Activated CD8-positive, alpha-beta T cell treated with anti-CD3 and anti-CD28 coated beads, Interleukin-2, amount 10 ng/mL, durations not matched to agents 7 days and 5 days (primary cell): Measurements from ENCODE around the gene MEIS2. TPM values are rescaled to one million over a fixed set of nuclear protein-coding genes. Genes with fewer than 3 reads are reported as not detected.

Experiments
- ATAC-seq: fragments of 150-1000 bp; cut with Tn5 transposase; one replicate; pipeline ENCODE4 v1.10.0; 2021; ENCODE audit warnings: moderate library complexity
- CTCF ChIA-PET: fragments of 350-600 bp; sonication (Branson Sonifier 250); formaldehyde crosslinking; loops from one replicate; lab custom pipeline; 2021; ENCODE audit warnings: antibody characterized with exemption; lab: Charles Lee
- POLR2A ChIA-PET: fragments of 350-600 bp; sonication (Branson Sonifier 250); formaldehyde crosslinking; loops from one replicate; lab custom pipeline; 2021; ENCODE audit warnings: antibody characterized with exemption; lab: Charles Lee
- DNase-seq: peaks from one replicate; pipeline ENCODE4 v3.0.0-alpha.2; 2020
- H3K27ac Mint-ChIP-seq: one replicate; pipeline ENCODE4 v1.8.0; 2021; ENCODE audit warnings: mild to moderate bottlenecking, mixed read lengths
- H3K27me3 Mint-ChIP-seq: one replicate; pipeline ENCODE4 v1.8.0; 2021; ENCODE audit warnings: low read depth, mixed read lengths
- H3K36me3 Mint-ChIP-seq: one replicate; pipeline ENCODE4 v1.8.0; 2021; ENCODE audit warnings: low read depth, mixed read lengths
- H3K4me1 Mint-ChIP-seq: one replicate; pipeline ENCODE4 v1.8.0; 2021; ENCODE audit warnings: low read depth, mixed read lengths
- H3K4me3 Mint-ChIP-seq: one replicate; pipeline ENCODE4 v1.8.0; 2021; ENCODE audit warnings: mild to moderate bottlenecking, mixed read lengths
- H3K9me3 Mint-ChIP-seq: one replicate; pipeline ENCODE4 v1.8.0; 2022; ENCODE audit warnings: mixed read lengths; ENCODE audit not compliant: insufficient read depth
- total RNA-seq, 2 experiments: library from RNA; stranded (reverse); gene quantifications; one replicate each; pipeline ENCODE4 v1.2.3, GENCODE V29; 2021

MEIS2 gene
- total RNA-seq, 2 experiments from 2014 or later = not detected

GRCh38 chr15:36903195-36903594 lies 197.2 kb downstream of the MEIS2 start:
- no peak for ATAC-seq
- ChIA-PET POLR2A (no interaction called here), CTCF (no interaction called here)
- H3K36me3 Mint-ChIP-seq = no peaks in the 10 kb centered on the region
- H3K27me3 Mint-ChIP-seq = peaks cover 2% of the 10 kb centered on the region
- no peak for DNase-seq
- H3K4me3 Mint-ChIP-seq = no peak overlapping the region
- no peak overlapping the region for H3K27ac Mint-ChIP-seq
- H3K9me3 Mint-ChIP-seq = no peaks in the 10 kb centered on the region
- H3K4me1 Mint-ChIP-seq = no peaks in the 10 kb centered on the region

GRCh38 chr15:36901012-36901411 lies 199.3 kb downstream of the MEIS2 start:
- DNase-seq (no peak), ATAC-seq (no peak)
- ChIA-PET CTCF (no interaction called here), POLR2A (no interaction called here)
- H3K27me3 Mint-ChIP-seq = peaks cover 2% of the 10 kb centered on the region
- H3K9me3 Mint-ChIP-seq = no peaks in the 10 kb centered on the region
- H3K27ac Mint-ChIP-seq = no peak overlapping the region
- no peaks in the 10 kb centered on the region for H3K36me3 Mint-ChIP-seq
- H3K4me3 Mint-ChIP-seq = no peak overlapping the region
- no peaks in the 10 kb centered on the region for H3K4me1 Mint-ChIP-seq

GRCh38 chr15:36899696-36900095 lies 200.7 kb downstream of the MEIS2 start:
- ChIA-PET POLR2A (no interaction called here), CTCF (no interaction called here)
- H3K9me3 Mint-ChIP-seq = no peaks in the 10 kb centered on the region
- H3K27ac Mint-ChIP-seq = no peak overlapping the region
- DNase-seq = no peak
- H3K27me3 Mint-ChIP-seq = peaks cover 2% of the 10 kb centered on the region
- no peaks in the 10 kb centered on the region for H3K4me1 Mint-ChIP-seq
- ATAC-seq = no peak
- no peaks in the 10 kb centered on the region for H3K36me3 Mint-ChIP-seq
- no peak overlapping the region for H3K4me3 Mint-ChIP-seq

- no peak for DNase-seq
- Mint-ChIP-seq H3K4me1 (no peaks in the 10 kb centered on the region), H3K36me3 (no peaks in the 10 kb centered on the region), H3K27me3 (peaks cover 2% of the 10 kb centered on the region), H3K4me3 (no peak overlapping the region), H3K9me3 (no peaks in the 10 kb centered on the region), H3K27ac (no peak overlapping the region)
- POLR2A ChIA-PET = no interaction called here
- CTCF ChIA-PET = interaction anchor here (1.1 kb wide), 1 partner anchor 15 kb away, joined by 3 read pairs; no protein-coding TSS in a partner anchor
- no peak for ATAC-seq
Measured at GRCh38 chr15:36898536-36899126, 201.7 kb downstream of the MEIS2 start.

- H3K4me1 Mint-ChIP-seq = no peaks in the 10 kb centered on the region
- H3K4me3 Mint-ChIP-seq = no peak overlapping the region
- no peaks in the 10 kb centered on the region for H3K36me3 Mint-ChIP-seq
- no peak overlapping the region for H3K27ac Mint-ChIP-seq
- H3K27me3 Mint-ChIP-seq = peaks cover 2% of the 10 kb centered on the region
- ATAC-seq (no peak), DNase-seq (no peak)
- POLR2A ChIA-PET = no interaction called here
- no peaks in the 10 kb centered on the region for H3K9me3 Mint-ChIP-seq
- CTCF ChIA-PET = interaction anchor here (1.0 to 1.1 kb wide), 2 partner anchors 14 to 993 kb away, joined by 3 read pairs; no protein-coding TSS in a partner anchor
Measured at GRCh38 chr15:36897834-36898233, 202.5 kb downstream of the MEIS2 start.

GRCh38 chr15:36896949-36897348 lies 203.4 kb downstream of the MEIS2 start:
- ChIA-PET POLR2A (no interaction called here), CTCF (interaction anchor here (1.0 kb wide), 1 partner anchor 994 kb away, joined by 3 read pairs; no protein-coding TSS in a partner anchor)
- peaks cover 2% of the 10 kb centered on the region for H3K27me3 Mint-ChIP-seq
- no peak for ATAC-seq
- no peaks in the 10 kb centered on the region for H3K36me3 Mint-ChIP-seq
- no peaks in the 10 kb centered on the region for H3K9me3 Mint-ChIP-seq
- H3K27ac Mint-ChIP-seq = no peak overlapping the region
- no peak for DNase-seq
- no peak overlapping the region for H3K4me3 Mint-ChIP-seq
- no peaks in the 10 kb centered on the region for H3K4me1 Mint-ChIP-seq

- ChIA-PET POLR2A (no interaction called here), CTCF (no interaction called here)
- DNase-seq (no peak), ATAC-seq (no peak)
- H3K4me3 Mint-ChIP-seq = no peak overlapping the region
- peaks cover 6% of the 10 kb centered on the region for H3K27me3 Mint-ChIP-seq
- H3K4me1 Mint-ChIP-seq = no peaks in the 10 kb centered on the region
- no peaks in the 10 kb centered on the region for H3K36me3 Mint-ChIP-seq
- no peaks in the 10 kb centered on the region for H3K9me3 Mint-ChIP-seq
- H3K27ac Mint-ChIP-seq = no peak overlapping the region
Measured at GRCh38 chr15:36894075-36894474, 206.3 kb downstream of the MEIS2 start.

GRCh38 chr15:36893276-36893675 lies 207.1 kb downstream of the MEIS2 start:
- POLR2A ChIA-PET = no interaction called here
- no peak for ATAC-seq
- DNase-seq = no peak
- no peaks in the 10 kb centered on the region for H3K4me1 Mint-ChIP-seq
- peaks cover 12% of the 10 kb centered on the region for H3K27me3 Mint-ChIP-seq
- no peaks in the 10 kb centered on the region for H3K36me3 Mint-ChIP-seq
- no peaks in the 10 kb centered on the region for H3K9me3 Mint-ChIP-seq
- no peak overlapping the region for H3K4me3 Mint-ChIP-seq
- CTCF ChIA-PET = no interaction called here
- no peak overlapping the region for H3K27ac Mint-ChIP-seq

- no peak overlapping the region for H3K4me3 Mint-ChIP-seq
- no peaks in the 10 kb centered on the region for H3K9me3 Mint-ChIP-seq
- POLR2A ChIA-PET = no interaction called here
Measured at GRCh38 chr15:36888011-36888992, 212.0 kb downstream of the MEIS2 start.

GRCh38 chr15:36887214-36887961 lies 213.0 kb downstream of the MEIS2 start:
- ChIA-PET CTCF (no interaction called here), POLR2A (no interaction called here)
- no peaks in the 10 kb centered on the region for H3K9me3 Mint-ChIP-seq
- DNase-seq (no peak), ATAC-seq (no peak)
- H3K4me3 Mint-ChIP-seq = no peak overlapping the region
- H3K36me3 Mint-ChIP-seq = peaks cover 2% of the 10 kb centered on the region
- H3K27ac Mint-ChIP-seq = no peak overlapping the region
- peaks cover 4% of the 10 kb centered on the region for H3K4me1 Mint-ChIP-seq
- H3K27me3 Mint-ChIP-seq = peaks cover 68% of the 10 kb centered on the region

More at GRCh38 chr15:36888011-36888992, 212.0 kb downstream of the MEIS2 start:
- CTCF ChIA-PET = no interaction called here
- DNase-seq = no peak
- no peak overlapping the region for H3K27ac Mint-ChIP-seq
- no peak for ATAC-seq
- peaks cover 2% of the 10 kb centered on the region for H3K36me3 Mint-ChIP-seq
- H3K27me3 Mint-ChIP-seq = peaks cover 59% of the 10 kb centered on the region
- peaks cover 4% of the 10 kb centered on the region for H3K4me1 Mint-ChIP-seq

GRCh38 chr15:36886701-36887100 lies 213.6 kb downstream of the MEIS2 start:
- ChIA-PET POLR2A (no interaction called here), CTCF (no interaction called here)
- DNase-seq = no peak
- Mint-ChIP-seq H3K4me3 (no peak overlapping the region), H3K27ac (no peak overlapping the region), H3K9me3 (no peaks in the 10 kb centered on the region), H3K36me3 (peaks cover 2% of the 10 kb centered on the region), H3K27me3 (peaks cover 75% of the 10 kb centered on the region), H3K4me1 (peaks cover 4% of the 10 kb centered on the region)
- no peak for ATAC-seq
